Esophagus muscularis mucosa (tissue), 4 donors: ENCODE results near the gene TMEM38A. TPM values are rescaled to one million over a fixed set of nuclear protein-coding genes. Genes with fewer than 3 reads are reported as not detected.
A peak's percentile ranks its signal among the peaks of the same experiment; 100 is the strongest.

Source experiments
- DNase-seq: peaks from one replicate; pipeline ENCODE4 v3.0.0-alpha.2; 2017; ENCODE audit errors: extremely low spot score
- H3K27ac ChIP-seq, 4 donors: fragments of 200-600 bp; sonication (generic); replicated peaks in 1 of 4; 1 replicate in 3 of 4; 2 replicates in 1 of 4; pipeline ENCODE4 v1.5.1; 2016 to 2019; ENCODE audit warnings: mild to moderate bottlenecking in 1 of 4
- H3K27me3 ChIP-seq, 4 donors: fragments of 200-600 bp; sonication (generic); one replicate each; pipeline versions ENCODE4 v1.5.1 to v1.6.0; 2016 to 2019
- H3K36me3 ChIP-seq, 4 donors: fragments of 200-600 bp; sonication (generic); one replicate each; pipeline ENCODE4 v1.5.1; 2016 to 2019
- H3K4me1 ChIP-seq, 4 donors: fragments of 200-600 bp; sonication (generic); one replicate each; pipeline ENCODE4 v1.5.1; 2016 to 2019
- H3K4me3 ChIP-seq, 4 donors: fragments of 200-600 bp; sonication (generic); 1 replicate in 2 of 4; 2 replicates in 2 of 4; pipeline ENCODE4 v1.5.1; 2016 to 2019; ENCODE audit warnings: mild to moderate bottlenecking in 4 of 4, moderate library complexity in 1 of 4
- H3K9me3 ChIP-seq, 4 donors: fragments of 200-600 bp; sonication (generic); 1 replicate in 3 of 4; 2 replicates in 1 of 4; pipeline ENCODE4 v1.5.1; 2016 to 2019
- EP300 ChIP-seq: sonication (generic); formaldehyde crosslinking; IDR thresholded peaks from one replicate; pipeline ENCODE4 v1.6.1; 2017; ENCODE audit warnings: antibody characterized with exemption
- POLR2A ChIP-seq: fragments of 450-650 bp; IDR thresholded peaks from one replicate; pipeline ENCODE4 v1.6.1; 2017; ENCODE audit warnings: antibody characterized with exemption, moderate library complexity, mild to moderate bottlenecking, low read depth
- POLR2AphosphoS5 ChIP-seq, 2 donors: sonication (generic); formaldehyde crosslinking; IDR thresholded peaks; one replicate each; pipeline ENCODE4 v1.6.1; 2017; ENCODE audit warnings: antibody characterized with exemption in 2 of 2
- WGBS: methylation state at CpG from one replicate; pipeline ENCODE4 v1.1.5; 2018; 5-methylcytosine and 5-hydroxymethylcytosine counted together
- intact Hi-C: fragments of 100-400 bp; cut with DNase I; formaldehyde crosslinking; loops from one replicate; pipeline ENCODE4 v1.15.1; 2023
- total RNA-seq, 4 donors: library from RNA; depleted of rRNA; stranded (reverse); fragments of >200 nt; gene quantifications; one replicate each; pipeline versions ENCODE4 v1.1.0 to v1.2.1, GENCODE V29; 2016
- TF ChIP-seq, protein P1 (sequence below), 3 experiments: fragments of 200-600 bp in 2 of 3; fragments of 450-650 bp in 1 of 3; sonication (generic) in 2 of 3; IDR thresholded peaks; one replicate each; pipeline ENCODE4 v1.5.1; 2017 to 2019; ENCODE audit warnings: antibody characterized with exemption in 3 of 3, mild to moderate bottlenecking in 2 of 3, moderate library complexity in 1 of 3

TMEM38A gene
- total RNA-seq, 4 donors from 2014 or later = 6.3 to 10.4 (median 7.7) TPM

DNA sequence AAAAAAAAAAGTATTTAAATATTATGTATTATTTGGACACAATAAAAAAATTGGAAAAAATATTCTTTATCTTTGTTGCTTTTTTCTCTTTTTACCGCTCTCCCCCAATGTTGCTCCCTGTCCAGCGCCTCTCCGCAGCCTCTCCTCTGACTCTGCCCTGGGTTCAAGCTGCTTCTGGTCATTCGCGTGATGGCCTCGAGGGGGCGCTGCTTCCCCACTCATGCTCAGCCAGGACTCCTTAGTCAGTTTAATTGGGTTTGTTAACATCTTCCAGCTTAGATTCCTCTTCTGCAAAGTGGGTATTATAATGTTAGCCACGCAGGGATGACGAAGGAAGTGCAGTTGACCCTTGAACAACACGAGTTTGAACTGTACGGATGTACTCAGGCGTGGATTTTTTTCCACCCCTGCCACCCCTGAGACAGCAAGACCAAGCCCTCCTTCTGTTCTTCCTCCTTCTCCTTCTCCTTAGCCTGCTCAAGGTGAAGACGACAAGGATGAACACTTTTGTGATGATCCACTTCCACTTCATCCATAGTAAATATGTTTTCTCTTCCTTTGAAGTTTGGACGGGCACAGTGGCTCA, 53.9 kb downstream of the TMEM38A start:
- Histone ChIP-seq H3K36me3 (no peaks in the 10 kb centered on the region), H3K27ac (no peak overlapping the region), H3K4me1 (peaks cover 0 to 10% (median 7%) of the 10 kb centered on the region in 4 donors), H3K9me3 (no peaks in the 10 kb centered on the region), H3K27me3 (no peaks in the 10 kb centered on the region), H3K4me3 (no peak overlapping the region)
- WGBS = 24% methylated on average over 14 of the region's 14 CpGs
- intact Hi-C loops = loop anchor here (5.0 to 10.0 kb wide), 2 partner anchors 58 to 110 kb away; partner anchors contain the start of gene SIN3B
- TF ChIP-seq, protein P1, sequence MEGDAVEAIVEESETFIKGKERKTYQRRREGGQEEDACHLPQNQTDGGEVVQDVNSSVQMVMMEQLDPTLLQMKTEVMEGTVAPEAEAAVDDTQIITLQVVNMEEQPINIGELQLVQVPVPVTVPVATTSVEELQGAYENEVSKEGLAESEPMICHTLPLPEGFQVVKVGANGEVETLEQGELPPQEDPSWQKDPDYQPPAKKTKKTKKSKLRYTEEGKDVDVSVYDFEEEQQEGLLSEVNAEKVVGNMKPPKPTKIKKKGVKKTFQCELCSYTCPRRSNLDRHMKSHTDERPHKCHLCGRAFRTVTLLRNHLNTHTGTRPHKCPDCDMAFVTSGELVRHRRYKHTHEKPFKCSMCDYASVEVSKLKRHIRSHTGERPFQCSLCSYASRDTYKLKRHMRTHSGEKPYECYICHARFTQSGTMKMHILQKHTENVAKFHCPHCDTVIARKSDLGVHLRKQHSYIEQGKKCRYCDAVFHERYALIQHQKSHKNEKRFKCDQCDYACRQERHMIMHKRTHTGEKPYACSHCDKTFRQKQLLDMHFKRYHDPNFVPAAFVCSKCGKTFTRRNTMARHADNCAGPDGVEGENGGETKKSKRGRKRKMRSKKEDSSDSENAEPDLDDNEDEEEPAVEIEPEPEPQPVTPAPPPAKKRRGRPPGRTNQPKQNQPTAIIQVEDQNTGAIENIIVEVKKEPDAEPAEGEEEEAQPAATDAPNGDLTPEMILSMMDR (IDR thresholded peaks at IDR 0.05) = peak; percentile 72 to 86 (median 79)
- no peak for TF ChIP-seq POLR2AphosphoS5 (IDR thresholded peaks at IDR 0.05)
- DNase-seq = no peak

GRCh38 chr19:16715611-16716010, 54.7 kb downstream of the TMEM38A start:
- DNase-seq = no peak
- no peaks in the 10 kb centered on the region for H3K9me3 ChIP-seq
- H3K4me3 ChIP-seq = no peak overlapping the region
- H3K4me1 ChIP-seq = peaks cover 0 to 16% (median 10%) of the 10 kb centered on the region in 4 donors
- intact Hi-C loops = loop anchor here (5.0 to 10.0 kb wide), 2 partner anchors 57 to 109 kb away; partner anchors contain the start of gene SIN3B
- H3K27me3 ChIP-seq = no peaks in the 10 kb centered on the region
- H3K36me3 ChIP-seq = no peaks in the 10 kb centered on the region
- no peak overlapping the region for H3K27ac ChIP-seq
- no peak for TF ChIP-seq POLR2A
- TF ChIP-seq, protein P1 (IDR thresholded peaks at IDR 0.05) = no peak
- TF ChIP-seq POLR2AphosphoS5 (IDR thresholded peaks at IDR 0.05) = no peak
- TF ChIP-seq EP300 = no peak
- WGBS = 71% methylated on average over 3 of the region's 3 CpGs

- H3K27me3 ChIP-seq = no peaks in the 10 kb centered on the region
- WGBS = 87% methylated on average over 7 of the region's 7 CpGs
- TF ChIP-seq POLR2AphosphoS5 (IDR thresholded peaks at IDR 0.05) = no peak
- TF ChIP-seq, protein P1 (IDR thresholded peaks at IDR 0.05) = no peak
- TF ChIP-seq POLR2A = no peak
- TF ChIP-seq EP300 = no peak
- no peak overlapping the region for H3K4me3 ChIP-seq
- H3K4me1 ChIP-seq = peaks cover 0 to 11% (median 9%) of the 10 kb centered on the region in 4 donors
- no peak for DNase-seq
- H3K9me3 ChIP-seq = no peaks in the 10 kb centered on the region
- H3K36me3 ChIP-seq = no peaks in the 10 kb centered on the region
- H3K27ac ChIP-seq = no peak overlapping the region
- intact Hi-C loops = no loop called here
These were observed 60.1 kb downstream of the TMEM38A start for GRCh38 chr19:16721051-16721450.

DNA sequence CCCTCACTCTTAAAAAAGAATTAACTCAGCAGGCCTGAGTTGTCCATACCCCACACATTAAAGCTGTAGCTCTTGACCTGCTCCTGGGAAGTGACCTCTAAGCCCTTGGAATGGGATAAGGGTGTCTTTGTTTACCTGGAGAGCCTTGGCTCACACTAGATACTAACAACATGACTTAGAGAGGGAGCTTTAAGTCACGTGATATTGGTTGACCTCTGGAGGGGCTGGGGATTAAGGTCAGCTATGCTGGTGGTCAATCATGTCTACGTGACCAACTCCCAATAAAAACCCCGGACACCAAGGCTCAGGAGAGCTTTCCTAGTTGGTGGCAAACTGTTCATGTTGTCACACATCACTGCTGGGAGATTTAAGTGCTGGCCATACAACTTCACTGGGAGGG, 61.7 kb downstream of the TMEM38A start:
- DNase-seq = no peak
- WGBS = 61% methylated on average over 3 of the region's 3 CpGs

More for the DNA sequence above, 61.7 kb downstream of the TMEM38A start:
- Histone ChIP-seq H3K4me3 (no peak overlapping the region), H3K4me1 (peaks cover 0 to 11% (median 9%) of the 10 kb centered on the region in 4 donors), H3K27ac (no peak overlapping the region), H3K9me3 (no peaks in the 10 kb centered on the region), H3K27me3 (no peaks in the 10 kb centered on the region), H3K36me3 (no peaks in the 10 kb centered on the region)
- intact Hi-C loops = no loop called here
- TF ChIP-seq POLR2AphosphoS5 (IDR thresholded peaks at IDR 0.05) (no peak), EP300 (no peak), POLR2A (no peak)
- TF ChIP-seq, protein P1 (IDR thresholded peaks at IDR 0.05) = no peak
